SU-DHL-6 (cell line): Measurements from ENCODE around the gene GSTCD.

Source experiments
- H2AFZ ChIP-seq: fragments of 200-600 bp; sonication (generic); 2 replicates; pipeline ENCODE4 v1.6.1; 2014; ENCODE audit warnings: low read depth, mild to moderate bottlenecking, moderate library complexity, mixed read lengths, antibody characterized with exemption, low read length; ENCODE audit not compliant: severe bottlenecking
- H3F3A ChIP-seq: fragments of 200-600 bp; shearing (Covaris generic); 2 replicates; pipeline ENCODE4 v1.6.0; 2016; ENCODE audit warnings: antibody characterized with exemption, mild to moderate bottlenecking; ENCODE audit not compliant: insufficient read depth
- H3K27ac ChIP-seq: fragments of 200-600 bp; sonication (generic); 2 replicates; pipeline ENCODE4 v1.5.1; 2016; ENCODE audit warnings: low read depth, mild to moderate bottlenecking, low read length, moderate library complexity, mixed read lengths
- H3K27me3 ChIP-seq: fragments of 200-600 bp; sonication (generic), shearing (Covaris generic); 2 replicates; pipeline ENCODE4 v1.6.0; 2014; ENCODE audit warnings: mild to moderate bottlenecking, low read length
- H3K36me3 ChIP-seq: fragments of 200-600 bp; sonication (generic); 2 replicates; pipeline ENCODE4 v1.6.1; 2014; ENCODE audit warnings: mild to moderate bottlenecking, low read length, mixed read lengths
- H3K4me2 ChIP-seq: fragments of 300-600, 200-600 bp; shearing (Covaris generic), sonication (generic); 2 replicates; pipeline ENCODE4 v1.6.0; 2014; ENCODE audit warnings: low read length, low read depth, mild to moderate bottlenecking; ENCODE audit not compliant: poor library complexity, severe bottlenecking
- H3K4me3 ChIP-seq: fragments of 200-600 bp; sonication (generic); 2 replicates; pipeline ENCODE4 v1.5.1; 2014; ENCODE audit warnings: antibody characterized with exemption, low read length, mild to moderate bottlenecking, mixed read lengths; ENCODE audit not compliant: insufficient read depth, poor library complexity, severe bottlenecking
- H3K79me2 ChIP-seq: fragments of 200-600 bp; sonication (generic); 2 replicates; pipeline ENCODE4 v1.6.1; 2014; ENCODE audit warnings: mild to moderate bottlenecking, low read length, moderate library complexity; ENCODE audit not compliant: insufficient read depth
- H3K9ac ChIP-seq: fragments of 200-600 bp; sonication (generic); 2 replicates; pipeline ENCODE4 v1.7.0; 2014; ENCODE audit warnings: mild to moderate bottlenecking, low read length
- H3K9me2 ChIP-seq: fragments of 200-600 bp; sonication (generic); replicated peaks from 2 replicates; pipeline ENCODE4 v1.6.1; 2014; ENCODE audit warnings: low read length; ENCODE audit not compliant: insufficient read depth
- H3K9me3 ChIP-seq: fragments of 200-600 bp; sonication (generic); 2 replicates; pipeline ENCODE4 v1.6.1; 2014; ENCODE audit warnings: low read length, mixed read lengths; ENCODE audit not compliant: insufficient read depth
- H4K20me1 ChIP-seq: fragments of 200-600 bp; sonication (generic); 2 replicates; pipeline ENCODE4 v1.6.1; 2014; ENCODE audit warnings: low read depth, mild to moderate bottlenecking, antibody characterized with exemption, low read length, moderate library complexity, mixed read lengths
- CTCF ChIP-seq: fragments of 200-600 bp; sonication (generic); IDR thresholded peaks from one replicate; pipeline ENCODE4 v1.5.1; 2017; ENCODE audit warnings: antibody characterized with exemption, mild to moderate bottlenecking, low read length, moderate library complexity; ENCODE audit not compliant: insufficient read depth, poor library complexity, severe bottlenecking
- EZH2phosphoT487 ChIP-seq: fragments of 200-600 bp; sonication (generic), shearing (Covaris generic); conservative IDR thresholded peaks from 2 replicates; pipeline ENCODE4 v1.6.1; 2018; ENCODE audit warnings: mild to moderate bottlenecking, antibody characterized with exemption, low read length, moderate library complexity, mixed read lengths

Gene GSTCD

GRCh38 chr4:105836537-105836936, 128.0 kb downstream of the GSTCD start:
- no peak overlapping the region for H2AFZ ChIP-seq
- no peak overlapping the region for H3K9ac ChIP-seq
- no peaks in the 10 kb centered on the region for H3K79me2 ChIP-seq
- H3K27ac ChIP-seq, result no peak overlapping the region
- no peaks in the 10 kb centered on the region for H3K36me3 ChIP-seq
- H4K20me1 ChIP-seq, result no peaks in the 10 kb centered on the region
- H3K27me3 ChIP-seq, result no peaks in the 10 kb centered on the region
- H3K4me2 ChIP-seq, result no peak overlapping the region
- H3K4me3 ChIP-seq, result no peak overlapping the region
- H3K9me3 ChIP-seq, result no peaks in the 10 kb centered on the region
- H3K9me2 ChIP-seq, result no peaks in the 10 kb centered on the region
- H3F3A ChIP-seq, result no peaks in the 10 kb centered on the region
- TF ChIP-seq EZH2phosphoT487 (no peak), CTCF (no peak)

- TF ChIP-seq CTCF (no peak), EZH2phosphoT487 (no peak)
Measured at GRCh38 chr4:105837037-105837436, 128.5 kb downstream of the GSTCD start.

GRCh38 chr4:105838082-105838481, 129.5 kb downstream of the GSTCD start:
- H3K27ac ChIP-seq, result no peak overlapping the region
- H3K9me3 ChIP-seq, result no peaks in the 10 kb centered on the region
- H3F3A ChIP-seq, result no peaks in the 10 kb centered on the region
- no peaks in the 10 kb centered on the region for H3K27me3 ChIP-seq
- H4K20me1 ChIP-seq, result no peaks in the 10 kb centered on the region
- H3K4me2 ChIP-seq, result no peak overlapping the region
- TF ChIP-seq CTCF, result no peak
- no peak for TF ChIP-seq EZH2phosphoT487
- H2AFZ ChIP-seq, result no peak overlapping the region
- no peaks in the 10 kb centered on the region for H3K36me3 ChIP-seq
- no peak overlapping the region for H3K4me3 ChIP-seq
- no peaks in the 10 kb centered on the region for H3K79me2 ChIP-seq
- H3K9ac ChIP-seq, result no peak overlapping the region
- no peaks in the 10 kb centered on the region for H3K9me2 ChIP-seq

More at GRCh38 chr4:105837037-105837436, 128.5 kb downstream of the GSTCD start:
- H2AFZ ChIP-seq, result no peak overlapping the region
- H3K9me3 ChIP-seq, result no peaks in the 10 kb centered on the region
- no peaks in the 10 kb centered on the region for H4K20me1 ChIP-seq
- no peak overlapping the region for H3K9ac ChIP-seq
- no peak overlapping the region for H3K4me3 ChIP-seq
- no peaks in the 10 kb centered on the region for H3K9me2 ChIP-seq
- H3K79me2 ChIP-seq, result no peaks in the 10 kb centered on the region
- no peaks in the 10 kb centered on the region for H3F3A ChIP-seq
- H3K27ac ChIP-seq, result no peak overlapping the region
- no peaks in the 10 kb centered on the region for H3K36me3 ChIP-seq
- H3K4me2 ChIP-seq, result no peak overlapping the region
- no peaks in the 10 kb centered on the region for H3K27me3 ChIP-seq
